ENCODE measurements around the gene RAB9A.
"Not testable (repeated sequence)": the region's sequence is repeated elsewhere in the genome, so short reads cannot be mapped to it uniquely, and the experiment has no call there.

RAB9A gene

GRCh38 chrX:13700380-13700779 is 11.5 kb downstream of the RAB9A start:
- no peak for DNase-seq (ENCODE audit: low read depth, low spot score)

- no peak for DNase-seq (ENCODE audit: low read depth, low spot score)
These were observed 13.3 kb downstream of the RAB9A start for GRCh38 chrX:13702111-13702789.

GRCh38 chrX:13703135-13703534 is 14.2 kb downstream of the RAB9A start:
- DNase-seq (ENCODE audit: low read depth, low spot score), result no peak

GRCh38 chrX:13703589-13703988 is 14.7 kb downstream of the RAB9A start:
- no peak for DNase-seq (ENCODE audit: low read depth, low spot score)

GRCh38 chrX:13711141-13711540 is 22.2 kb downstream of the RAB9A start:
- no peak for DNase-seq (ENCODE audit: low read depth, low spot score)

- DNase-seq (ENCODE audit: low read depth, low spot score), result no peak
These were observed 27.5 kb downstream of the RAB9A start for GRCh38 chrX:13716455-13716854.

GRCh38 chrX:13716905-13717304 is 28.0 kb downstream of the RAB9A start:
- no peak for DNase-seq (ENCODE audit: low read depth, low spot score)

- DNase-seq (ENCODE audit: low read depth, low spot score), result no peak
These were observed 29.0 kb downstream of the RAB9A start for GRCh38 chrX:13717700-13718472.

GRCh38 chrX:13719192-13719856 is 30.4 kb downstream of the RAB9A start:
- DNase-seq (ENCODE audit: low read depth, low spot score), result no peak

GRCh38 chrX:13721371-13721770 is 32.4 kb downstream of the RAB9A start:
- no peak for DNase-seq (ENCODE audit: low read depth, low spot score)

- no peak for DNase-seq (ENCODE audit: low read depth, low spot score)
These were observed 33.0 kb downstream of the RAB9A start for GRCh38 chrX:13721819-13722519.

GRCh38 chrX:13724878-13725277 is 36.0 kb downstream of the RAB9A start:
- DNase-seq (ENCODE audit: low read depth, low spot score), result not testable (repeated sequence)

GRCh38 chrX:13726583-13726982 is 37.7 kb downstream of the RAB9A start:
- not testable (repeated sequence) for DNase-seq (ENCODE audit: low read depth, low spot score)

- not testable (repeated sequence) for DNase-seq (ENCODE audit: low read depth, low spot score)
These were observed 41.6 kb downstream of the RAB9A start for GRCh38 chrX:13730523-13730922.

GRCh38 chrX:13732246-13733067 is 43.5 kb downstream of the RAB9A start:
- DNase-seq (ENCODE audit: low read depth, low spot score), result no peak

- DNase-seq (ENCODE audit: low read depth, low spot score), result no peak
These were observed 44.6 kb downstream of the RAB9A start for GRCh38 chrX:13733506-13733905.

GRCh38 chrX:13734278-13735172 is 45.6 kb downstream of the RAB9A start, which contains the start of the genes OFD1 and TRAPPC2:
Gene OFD1 (plus strand): TSS chrX:13734748. CDS start chrX:13735072, 324 bp downstream.
Gene TRAPPC2 (minus strand): TSS chrX:13734620. CDS start chrX:13719963, 14,657 bp downstream.
- DNase-seq (ENCODE audit: low read depth, low spot score), result peak; percentile 90

GRCh38 chrX:13741695-13742094 is 52.8 kb downstream of the RAB9A start:
- DNase-seq (ENCODE audit: low read depth, low spot score), result no peak

- no peak for DNase-seq (ENCODE audit: low read depth, low spot score)
These were observed 53.7 kb downstream of the RAB9A start for GRCh38 chrX:13742397-13743176.
